ENCODE measurements around the gene GTF3C6.
A peak's percentile ranks its signal among the peaks of the same experiment; 100 is the strongest.
"Not testable (repeated sequence)": the region's sequence is repeated elsewhere in the genome, so short reads cannot be mapped to it uniquely, and the experiment has no call there.

GTF3C6 gene

GRCh38 chr6:110958329-110959192 lies at the start of gene GTF3C6:
Gene GTF3C6, plus strand, starts transcription at chr6:110958706. Its CDS starts 64 bp downstream, at chr6:110958770.
- peak; percentile 94 for DNase-seq

GRCh38 chr6:110930781-110931180 lies 27.7 kb upstream of the GTF3C6 start:
- no peak for DNase-seq

- no peak for DNase-seq
These were observed 24.6 kb upstream of the GTF3C6 start for GRCh38 chr6:110933912-110934311.

GRCh38 chr6:110934381-110934898 lies 24.1 kb upstream of the GTF3C6 start:
- DNase-seq = no peak

GRCh38 chr6:110935171-110935570 lies 23.3 kb upstream of the GTF3C6 start:
- no peak for DNase-seq

- no peak for DNase-seq
These were observed 20.3 kb upstream of the GTF3C6 start for GRCh38 chr6:110938171-110938570.

GRCh38 chr6:110939429-110940200 lies 18.9 kb upstream of the GTF3C6 start:
- no peak for DNase-seq

- peak; percentile 43 for DNase-seq
These were observed 13.8 kb upstream of the GTF3C6 start for GRCh38 chr6:110944681-110945151.

GRCh38 chr6:110946498-110946897 lies 12.0 kb upstream of the GTF3C6 start:
- no peak for DNase-seq

- no peak for DNase-seq
These were observed 8.7 kb upstream of the GTF3C6 start for GRCh38 chr6:110949679-110950285.

GRCh38 chr6:110950440-110950839 lies 8.1 kb upstream of the GTF3C6 start:
- DNase-seq = no peak

- DNase-seq = no peak
These were observed 7.5 kb upstream of the GTF3C6 start for GRCh38 chr6:110951008-110951407.

GRCh38 chr6:110951986-110952794 lies 6.3 kb upstream of the GTF3C6 start:
- DNase-seq = no peak

GRCh38 chr6:110953633-110954303 lies 4.7 kb upstream of the GTF3C6 start:
- DNase-seq = no peak

GRCh38 chr6:110960014-110960390 lies 1.5 kb downstream of the GTF3C6 start:
- DNase-seq = no peak

GRCh38 chr6:110962636-110963035 lies 4.1 kb downstream of the GTF3C6 start:
- not testable (repeated sequence) for DNase-seq

- no peak for DNase-seq
These were observed 7.2 kb downstream of the GTF3C6 start for GRCh38 chr6:110965629-110966229.

- DNase-seq = not testable (repeated sequence)
These were observed 10.2 kb downstream of the GTF3C6 start for GRCh38 chr6:110968661-110969060.

- DNase-seq = no peak
These were observed 13.0 kb downstream of the GTF3C6 start for GRCh38 chr6:110971468-110971867.

- no peak for DNase-seq
These were observed 18.1 kb downstream of the GTF3C6 start for GRCh38 chr6:110976575-110976974.

- DNase-seq = no peak
These were observed 21.1 kb downstream of the GTF3C6 start for GRCh38 chr6:110979565-110980101.

Data from activated naive CD4-positive, alpha-beta T cell treated with anti-CD3 and anti-CD28 coated beads, Interleukin-2, amount 50 U/mL, for 16 hours (primary cell).